Effector memory CD4-positive, alpha-beta T cell (primary cell): ENCODE measurements around the gene SEMA4D.

Source experiments
- DNase-seq, 3 donors: peaks; one replicate each; pipeline ENCODE4 v3.0.0-alpha.2; 2020
- H3K27ac ChIP-seq: 2 replicates; pipeline ENCODE4 v1.7.0; 2013; ENCODE audit warnings: mild to moderate bottlenecking, low read length, moderate library complexity; ENCODE audit not compliant: insufficient read depth, poor library complexity, severe bottlenecking
- H3K27me3 ChIP-seq: replicated peaks from 2 replicates; pipeline ENCODE4 v1.7.0; 2013; ENCODE audit warnings: mild to moderate bottlenecking, low read length; ENCODE audit not compliant: insufficient read depth, control insufficient read depth, poor library complexity, severe bottlenecking
- H3K36me3 ChIP-seq: 2 replicates; pipeline ENCODE4 v1.7.0; 2013; ENCODE audit warnings: mild to moderate bottlenecking, low read length, moderate library complexity; ENCODE audit not compliant: control insufficient read depth, insufficient read depth
- H3K4me1 ChIP-seq: 2 replicates; pipeline ENCODE4 v1.7.0; 2013; ENCODE audit warnings: low read length, mild to moderate bottlenecking; ENCODE audit not compliant: control insufficient read depth, insufficient read depth, poor library complexity, severe bottlenecking
- H3K4me3 ChIP-seq: 2 replicates; pipeline ENCODE4 v1.7.0; 2013; ENCODE audit warnings: low read length, low read depth, mild to moderate bottlenecking; ENCODE audit not compliant: insufficient read depth, poor library complexity, severe bottlenecking
- H3K9me3 ChIP-seq: 2 replicates; pipeline ENCODE4 v1.7.0; 2013; ENCODE audit warnings: mild to moderate bottlenecking, low read length, moderate library complexity; ENCODE audit not compliant: control insufficient read depth

SEMA4D gene

DNA sequence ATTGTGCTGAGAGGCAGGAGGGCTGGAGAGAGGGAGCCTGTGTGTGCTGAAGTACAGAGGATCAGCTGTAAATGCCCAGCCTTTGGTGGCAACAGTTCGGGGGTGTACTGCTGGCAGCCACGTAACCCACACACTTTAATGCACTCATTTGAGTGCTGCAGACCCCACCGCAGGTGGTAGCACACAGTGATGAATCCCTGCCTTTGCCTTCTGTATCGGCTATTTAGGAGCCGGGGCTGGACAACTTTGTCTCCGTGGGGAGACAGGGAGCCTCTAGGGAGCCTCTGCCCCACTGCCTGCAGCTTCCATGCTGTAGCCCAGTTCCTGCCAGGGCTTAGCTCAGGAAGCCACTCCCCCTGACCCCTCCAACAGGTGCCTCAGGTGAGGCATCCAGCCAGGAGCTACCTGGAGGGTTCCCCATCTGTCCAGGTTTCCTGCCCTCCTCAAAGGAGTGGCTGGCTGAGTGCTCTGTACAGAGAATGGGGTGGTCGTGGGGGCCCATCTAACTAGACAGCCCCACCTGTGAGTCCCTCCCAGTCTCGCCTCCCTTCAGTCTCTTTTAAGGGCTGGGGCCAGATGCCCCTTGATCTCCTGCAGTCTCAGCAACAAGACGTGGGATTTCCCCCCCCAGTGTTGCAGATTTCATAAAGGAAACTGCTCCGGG lies 135.1 kb downstream of the SEMA4D start:
- H3K36me3 ChIP-seq, result peaks cover 48% of the 10 kb centered on the region
- H3K27me3 ChIP-seq, result no peaks in the 10 kb centered on the region
- H3K27ac ChIP-seq, result no peak overlapping the region
- no peak overlapping the region for H3K4me3 ChIP-seq
- no peaks in the 10 kb centered on the region for H3K4me1 ChIP-seq
- no peaks in the 10 kb centered on the region for H3K9me3 ChIP-seq
- no peak for DNase-seq

DNA sequence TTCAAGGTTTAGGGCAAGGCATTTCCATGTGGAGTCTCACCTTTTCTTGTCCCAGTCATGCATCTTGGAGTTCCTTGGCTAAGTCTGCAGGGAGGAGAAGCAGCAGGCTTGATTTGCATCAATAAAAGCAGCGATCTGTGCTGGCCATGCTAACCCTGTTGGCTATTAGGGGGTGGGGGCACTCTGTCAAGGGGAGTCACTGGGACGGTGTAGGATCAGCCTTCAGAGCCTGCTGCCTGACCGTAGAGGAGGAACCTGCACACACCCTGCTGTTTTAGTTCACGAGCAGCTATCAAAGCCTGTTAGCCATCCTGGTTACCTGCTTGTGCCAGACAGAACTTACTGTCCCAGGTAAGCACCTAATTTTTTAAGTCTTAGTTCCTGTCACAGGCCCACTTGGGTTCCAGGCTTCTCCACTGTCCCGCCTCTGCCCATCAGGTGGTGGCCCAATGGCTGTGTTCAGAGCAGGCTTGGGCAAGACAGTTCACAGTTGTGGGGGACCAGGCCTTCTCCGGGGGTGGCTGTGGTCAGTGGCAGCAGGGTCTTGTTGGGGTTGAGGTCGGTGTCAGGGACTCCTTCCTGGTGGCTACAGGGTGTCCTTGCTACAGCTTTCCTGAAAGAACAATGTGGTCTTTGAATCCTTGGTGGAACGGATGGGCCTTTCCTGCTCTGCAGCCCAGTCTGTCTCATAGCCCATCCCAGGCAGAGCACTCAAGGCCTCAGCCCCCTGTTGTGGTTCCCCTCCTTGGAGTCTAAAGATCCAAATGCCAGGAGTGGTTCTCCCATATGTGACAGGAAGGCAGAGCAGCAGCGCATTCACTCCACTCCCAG lies 135.9 kb downstream of the SEMA4D start:
- Histone ChIP-seq H3K36me3 (peaks cover 55% of the 10 kb centered on the region), H3K9me3 (no peaks in the 10 kb centered on the region), H3K4me3 (no peak overlapping the region), H3K27me3 (no peaks in the 10 kb centered on the region), H3K4me1 (no peaks in the 10 kb centered on the region), H3K27ac (no peak overlapping the region)
- DNase-seq, result no peak

DNA sequence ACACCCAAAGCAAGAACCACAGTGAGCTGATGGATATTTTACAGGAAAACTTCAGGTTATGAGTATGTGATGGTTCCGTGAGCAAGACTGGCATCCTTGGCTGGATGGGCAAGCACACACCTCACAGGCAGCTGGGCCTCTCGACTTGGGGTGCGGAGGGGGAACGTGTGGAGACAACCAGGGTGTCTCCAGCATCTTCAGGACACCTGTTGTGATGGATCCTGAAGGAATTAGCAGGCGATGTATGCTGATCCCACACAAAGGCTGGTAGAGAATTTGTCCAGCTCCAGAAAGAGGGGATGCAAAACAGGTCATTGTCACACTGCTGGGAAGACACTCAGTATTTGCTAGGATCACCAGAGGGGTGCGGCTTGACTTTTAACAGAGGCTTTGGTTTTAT lies 136.9 kb downstream of the SEMA4D start:
- DNase-seq, result no peak
- Histone ChIP-seq H3K9me3 (no peaks in the 10 kb centered on the region), H3K27me3 (no peaks in the 10 kb centered on the region), H3K27ac (no peak overlapping the region), H3K4me1 (no peaks in the 10 kb centered on the region), H3K36me3 (peaks cover 65% of the 10 kb centered on the region), H3K4me3 (no peak overlapping the region)

DNA sequence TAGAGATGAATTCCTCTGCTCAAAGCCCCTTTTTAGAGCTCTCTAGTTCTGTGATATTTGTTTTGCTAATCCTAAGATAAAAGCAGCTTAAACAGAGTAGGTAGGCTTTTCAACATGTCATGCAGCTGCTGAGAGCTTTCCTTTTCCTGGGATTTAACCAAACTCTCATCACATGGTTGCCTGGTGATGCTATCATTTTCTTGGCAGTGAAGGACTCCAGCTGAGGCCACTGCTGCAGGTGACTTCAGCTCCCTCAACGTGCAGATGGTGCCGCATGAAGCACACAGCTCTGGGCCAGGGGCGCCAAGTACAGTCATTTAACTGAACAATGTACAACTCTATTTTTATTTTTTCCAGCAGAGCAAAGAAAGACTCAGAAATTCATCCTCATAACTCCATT lies 137.4 kb downstream of the SEMA4D start:
- Histone ChIP-seq H3K36me3 (peaks cover 71% of the 10 kb centered on the region), H3K4me3 (no peak overlapping the region)

DNA sequence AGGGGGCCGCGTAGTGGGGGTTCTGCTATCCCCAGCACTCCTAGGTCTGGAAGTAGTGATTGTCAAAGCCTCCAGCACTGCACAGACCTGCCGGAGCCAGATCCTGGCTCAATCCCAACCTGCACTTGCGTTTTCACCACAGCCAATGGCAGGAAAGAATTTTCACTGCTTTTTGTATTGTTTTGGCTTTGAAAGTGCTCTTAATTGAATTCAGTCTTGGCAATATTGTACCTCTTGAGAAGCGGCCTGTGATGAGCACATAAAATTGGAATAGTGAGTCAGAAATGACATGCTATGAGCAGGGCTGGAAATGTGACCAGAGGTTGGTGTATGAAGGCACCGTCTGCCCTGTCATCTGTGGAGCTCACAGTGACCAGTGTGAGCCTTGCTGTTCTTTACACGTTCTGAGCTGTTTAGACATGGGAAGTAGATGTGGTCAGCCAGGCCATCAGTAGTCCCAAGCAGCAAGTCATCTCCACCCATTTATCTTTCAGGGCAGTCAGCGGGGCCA lies 138.1 kb downstream of the SEMA4D start:
- no peak overlapping the region for H3K27ac ChIP-seq
- no peak for DNase-seq
- H3K4me3 ChIP-seq, result no peak overlapping the region
- no peaks in the 10 kb centered on the region for H3K4me1 ChIP-seq
- no peaks in the 10 kb centered on the region for H3K9me3 ChIP-seq
- peaks cover 77% of the 10 kb centered on the region for H3K36me3 ChIP-seq
- no peaks in the 10 kb centered on the region for H3K27me3 ChIP-seq

More for the DNA sequence above, 137.4 kb downstream of the SEMA4D start:
- no peak for DNase-seq
- Histone ChIP-seq H3K27me3 (no peaks in the 10 kb centered on the region), H3K9me3 (no peaks in the 10 kb centered on the region), H3K27ac (no peak overlapping the region), H3K4me1 (no peaks in the 10 kb centered on the region)

DNA sequence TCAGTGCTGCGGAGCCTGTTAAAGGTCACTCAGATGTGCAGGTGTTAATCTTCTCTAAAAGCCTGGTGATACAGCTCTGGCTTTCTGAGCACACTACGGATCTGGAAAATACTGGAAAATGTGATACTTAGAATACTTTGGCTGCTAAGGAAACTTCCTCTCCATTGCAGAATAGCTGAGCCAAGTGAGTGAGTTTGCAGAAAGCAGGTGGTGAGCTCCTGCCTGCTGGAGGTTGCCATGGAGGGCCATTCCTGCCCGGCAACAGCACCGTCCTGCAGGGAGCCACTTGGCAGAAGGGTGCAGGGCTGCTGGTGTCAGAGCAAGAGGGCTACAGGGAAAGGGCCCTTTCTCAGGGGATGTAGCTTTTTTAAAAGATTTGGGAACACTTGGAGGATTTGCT lies 138.9 kb downstream of the SEMA4D start:
- H3K9me3 ChIP-seq, result no peaks in the 10 kb centered on the region
- no peaks in the 10 kb centered on the region for H3K4me1 ChIP-seq
- H3K27me3 ChIP-seq, result no peaks in the 10 kb centered on the region
- peaks cover 85% of the 10 kb centered on the region for H3K36me3 ChIP-seq
- DNase-seq, result no peak
- no peak overlapping the region for H3K27ac ChIP-seq
- no peak overlapping the region for H3K4me3 ChIP-seq

DNA sequence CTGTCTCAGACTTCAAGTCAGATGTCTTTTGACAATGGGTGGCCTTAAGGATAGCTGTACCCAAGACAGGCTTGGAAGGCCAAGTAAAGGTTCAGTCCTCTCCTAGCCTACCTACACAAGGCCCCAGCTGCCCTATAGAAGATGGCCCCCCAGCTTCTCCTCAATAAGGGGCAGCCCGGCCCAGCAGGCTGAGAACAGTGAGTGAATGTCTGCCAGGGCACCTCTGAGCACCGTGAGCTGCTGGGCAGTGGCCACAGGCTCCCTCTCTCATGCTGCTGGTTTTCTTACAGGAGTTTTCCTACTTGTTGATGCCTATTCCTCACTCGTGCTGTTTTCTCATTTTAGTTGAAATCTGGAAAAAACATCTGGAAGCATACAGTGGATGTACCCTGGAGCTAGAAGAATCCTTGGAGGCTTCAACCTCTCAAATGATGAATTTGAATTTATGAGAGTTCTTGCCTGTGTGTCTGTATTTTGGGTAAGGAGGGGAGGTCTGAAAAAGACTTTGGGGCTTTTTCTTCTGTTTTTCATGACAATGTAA lies 139.5 kb downstream of the SEMA4D start:
- H3K27ac ChIP-seq, result no peak overlapping the region
- no peak overlapping the region for H3K4me3 ChIP-seq
- no peak for DNase-seq
- H3K4me1 ChIP-seq, result no peaks in the 10 kb centered on the region
- H3K36me3 ChIP-seq, result peaks cover 91% of the 10 kb centered on the region
- H3K9me3 ChIP-seq, result no peaks in the 10 kb centered on the region
- H3K27me3 ChIP-seq, result no peaks in the 10 kb centered on the region

DNA sequence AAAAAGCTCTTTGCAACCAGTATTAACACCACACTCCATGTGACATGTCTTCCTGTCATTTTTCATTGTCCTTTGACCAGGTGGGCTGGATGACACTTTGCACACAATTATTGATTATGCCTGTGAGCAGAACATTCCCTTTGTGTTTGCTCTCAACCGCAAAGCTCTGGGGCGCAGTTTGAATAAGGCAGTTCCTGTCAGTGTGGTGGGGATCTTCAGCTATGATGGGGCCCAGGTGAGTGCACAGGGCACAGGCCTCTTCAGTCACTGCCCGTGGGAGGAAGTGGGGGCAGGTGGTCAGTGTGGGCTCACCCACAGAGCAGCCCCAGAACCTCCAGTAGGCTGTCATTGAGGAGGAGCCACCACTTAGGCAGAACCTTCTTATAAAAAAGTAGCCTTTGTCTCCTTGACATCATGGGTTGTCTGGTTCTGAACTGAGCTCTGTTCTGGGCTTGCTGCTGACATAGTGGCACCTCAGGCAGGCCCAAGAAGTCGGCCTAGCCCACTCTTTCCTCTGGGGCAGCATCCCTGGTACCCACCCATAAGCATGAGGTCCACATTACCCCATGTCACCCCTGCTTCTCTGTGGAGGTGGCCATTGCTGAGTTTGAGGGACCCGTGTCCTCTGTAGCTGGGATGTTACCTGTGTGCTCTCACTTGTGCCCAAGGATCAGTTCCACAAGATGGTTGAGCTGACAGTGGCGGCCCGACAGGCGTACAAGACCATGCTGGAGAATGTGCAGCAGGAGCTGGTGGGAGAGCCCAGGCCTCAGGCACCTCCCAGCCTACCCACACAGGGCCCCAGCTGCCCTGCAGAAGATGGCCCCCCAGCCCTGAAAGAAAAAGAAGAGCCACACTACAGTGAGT lies 140.3 kb downstream of the SEMA4D start:
- no peaks in the 10 kb centered on the region for H3K27me3 ChIP-seq
- H3K4me1 ChIP-seq, result no peaks in the 10 kb centered on the region
- no peak for DNase-seq
- H3K9me3 ChIP-seq, result no peaks in the 10 kb centered on the region
- H3K36me3 ChIP-seq, result peaks cover 93% of the 10 kb centered on the region
- H3K27ac ChIP-seq, result no peak overlapping the region
- H3K4me3 ChIP-seq, result no peak overlapping the region

DNA sequence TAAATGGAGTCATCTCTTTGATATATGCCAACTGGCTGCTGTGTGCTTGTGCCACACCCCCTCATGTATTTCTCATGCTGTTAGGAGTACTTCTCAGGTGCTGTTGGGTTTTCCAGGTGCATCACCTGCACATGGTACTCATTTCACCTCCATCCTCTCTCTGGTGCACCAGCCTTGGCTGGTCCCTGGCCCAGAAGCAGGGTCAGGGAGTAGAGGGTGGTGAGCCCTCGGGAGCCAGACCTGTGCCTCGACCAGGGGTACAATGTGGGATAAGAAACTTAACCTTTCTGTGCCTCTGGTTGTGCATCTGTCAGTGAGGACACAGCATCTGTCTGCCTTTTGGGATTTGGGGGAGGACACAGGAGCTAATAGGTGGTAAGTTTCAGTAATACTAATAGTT lies 141.1 kb downstream of the SEMA4D start:
- Histone ChIP-seq H3K4me3 (no peak overlapping the region), H3K9me3 (no peaks in the 10 kb centered on the region), H3K36me3 (peaks cover 93% of the 10 kb centered on the region), H3K27ac (no peak overlapping the region), H3K4me1 (no peaks in the 10 kb centered on the region), H3K27me3 (no peaks in the 10 kb centered on the region)
- no peak for DNase-seq
